ENCODE measurements around the gene ELOB. TPM values are rescaled to one million over a fixed set of nuclear protein-coding genes. Genes with fewer than 3 reads are reported as not detected.

The ELOB gene
- total and polyA plus RNA-seq, 2 of the 13 experiments (the other 11 are each of a cell fraction or from before 2014, with no cell fraction given) = 208 to 225 TPM

GRCh38 chr16:2777231-2777902 is at the start of gene ELOB (continued):
- TF ChIP-seq ZNF576 (CRISPR knock-in tag; IDR thresholded peaks at IDR 0.05) = no peak
- TF ChIP-seq ZNF335 (CRISPR knock-in tag; IDR thresholded peaks at IDR 0.05) = no peak; the same call in 1 of the 2 replicates
- peak; percentile 23; the same call in 1 of the 2 replicates for TF ChIP-seq ZFP41 (CRISPR knock-in tag; IDR thresholded peaks at IDR 0.05; ENCODE audit: borderline replicate concordance)
- no peak for TF ChIP-seq CENPBD1 (CRISPR knock-in tag; IDR thresholded peaks at IDR 0.05; ENCODE audit: borderline replicate concordance, low read depth)
- peak; percentile 26 for TF ChIP-seq TAF15 (IDR thresholded peaks at IDR 0.05; ENCODE audit: low read depth, low read length, poor library complexity, severe bottlenecking)
- TF ChIP-seq AHR (CRISPR knock-in tag; IDR thresholded peaks at IDR 0.05) = peak; percentile 87; the same call in 1 of the 2 replicates
- no peak for TF ChIP-seq NR2F2 (IDR thresholded peaks at IDR 0.05; ENCODE audit: borderline replicate concordance, low read depth)
- no peak for TF ChIP-seq SOX6 (IDR thresholded peaks at IDR 0.05)
- TF ChIP-seq SOX6 (CRISPR knock-in tag; IDR thresholded peaks at IDR 0.05) = no peak
- TF ChIP-seq PRDM10 (CRISPR knock-in tag; IDR thresholded peaks at IDR 0.05; ENCODE audit: low read depth) = no peak
- TF ChIP-seq CAMTA2 (CRISPR knock-in tag; IDR thresholded peaks at IDR 0.05; ENCODE audit: borderline replicate concordance) = no peak
- no peak; the same call in 1 of the 2 replicates for TF ChIP-seq EEA1 (CRISPR knock-in tag; IDR thresholded peaks at IDR 0.05; ENCODE audit: borderline replicate concordance)
- TF ChIP-seq HINFP (CRISPR knock-in tag; IDR thresholded peaks at IDR 0.05; ENCODE audit: low read depth) = 0 out of 2 replicates have a peak, but pooled peaks have one; percentile 15
- no peak for TF ChIP-seq ATF1 (CRISPR knock-in tag; IDR thresholded peaks at IDR 0.05)
- peak; percentile 53; the same call in 1 of the 2 replicates for TF ChIP-seq RAD21 (CRISPR knock-in tag; IDR thresholded peaks at IDR 0.05)
- TF ChIP-seq HNF1B (CRISPR knock-in tag; IDR thresholded peaks at IDR 0.05) = peak; percentile 67
- no peak for TF ChIP-seq ZNF260 (CRISPR knock-in tag; IDR thresholded peaks at IDR 0.05; ENCODE audit: borderline replicate concordance, low read depth)
- peak; percentile 77; the same call in 1 of the 2 replicates for TF ChIP-seq ZZZ3 (CRISPR knock-in tag; IDR thresholded peaks at IDR 0.05; ENCODE audit: borderline replicate concordance)
- peak; percentile 73; the same call in 1 of the 2 replicates for TF ChIP-seq ZNF329 (CRISPR knock-in tag; IDR thresholded peaks at IDR 0.05; ENCODE audit: low read depth)
- 0 out of 2 replicates have a peak, but pooled peaks have one; percentile 51 for TF ChIP-seq KLF15 (CRISPR knock-in tag; IDR thresholded peaks at IDR 0.05; ENCODE audit: borderline replicate concordance)
- TF ChIP-seq ZNF274 (CRISPR knock-in tag; IDR thresholded peaks at IDR 0.05) = peak; percentile 43; the same call in 1 of the 2 replicates
- no peak for TF ChIP-seq ZNF317 (CRISPR knock-in tag; IDR thresholded peaks at IDR 0.05)

Data from HepG2 (cell line).